ENCODE measurements around the gene ESRRA. TPM values are rescaled to one million over a fixed set of nuclear protein-coding genes. Genes with fewer than 3 reads are reported as not detected.

The ESRRA gene
- polyA plus RNA-seq, 1 donor from 2014 or later = 29.0 TPM

DNA sequence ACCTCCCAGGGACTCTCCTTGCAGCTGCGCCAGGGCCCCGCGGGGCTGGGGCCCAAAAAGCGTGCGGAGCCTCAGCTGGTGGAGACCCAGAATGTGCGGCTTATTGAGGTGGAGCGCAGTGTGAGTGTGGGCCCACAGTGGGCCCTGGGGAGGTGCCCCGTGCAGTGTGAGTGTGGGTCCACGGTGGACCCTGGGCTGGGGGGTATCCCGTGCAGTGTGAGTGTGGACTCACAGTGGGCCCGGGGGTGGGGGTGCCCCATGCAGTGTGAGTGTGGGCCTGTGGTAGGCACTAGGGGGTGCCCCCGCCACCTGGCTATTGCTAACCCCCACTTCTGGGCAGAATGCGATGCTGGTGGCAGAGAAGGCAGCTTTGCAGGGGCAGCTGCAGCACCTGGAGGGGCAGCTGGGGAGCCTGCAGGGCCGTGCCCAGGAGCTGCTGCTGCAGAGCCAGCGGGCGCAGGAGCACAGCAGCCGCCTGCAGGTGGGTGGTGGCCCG is 45.9 kb downstream of the ESRRA start:
- Histone ChIP-seq H4K20me1 (ENCODE audit: insufficient read depth) (no peaks in the 10 kb centered on the region), H3K9ac (ENCODE audit: low read length) (no peak overlapping the region), H3K4me3 (ENCODE audit: low read length) (no peak overlapping the region), H3K79me2 (replicated peaks; ENCODE audit: insufficient read depth, low read length) (no peaks in the 10 kb centered on the region), H3K9me3 (ENCODE audit: low read length) (no peaks in the 10 kb centered on the region), H2AFZ (ENCODE audit: low read depth, low read length) (no peak overlapping the region), H3K27me3 (ENCODE audit: insufficient read depth, low read depth, low read length) (no peaks in the 10 kb centered on the region), H3K4me2 (ENCODE audit: low read length) (no peak overlapping the region), H3K36me3 (ENCODE audit: insufficient read depth, low read length) (no peaks in the 10 kb centered on the region), H3K27ac (ENCODE audit: low read length) (no peak overlapping the region), H3K9me2 (ENCODE audit: insufficient read depth, low read length) (no peaks in the 10 kb centered on the region), H3F3A (ENCODE audit: insufficient read depth, low read length, poor library complexity, severe bottlenecking) (no peaks in the 10 kb centered on the region)
- no peak for TF ChIP-seq RAD21 (conservative IDR thresholded peaks at IDR 0.05)
- TF ChIP-seq MXI1 (conservative IDR thresholded peaks at IDR 0.05; ENCODE audit: poor library complexity, severe bottlenecking) = no peak
- TF ChIP-seq TAF1 (IDR thresholded peaks at IDR 0.05; ENCODE audit: low read depth) = no peak
- TF ChIP-seq, protein P1, sequence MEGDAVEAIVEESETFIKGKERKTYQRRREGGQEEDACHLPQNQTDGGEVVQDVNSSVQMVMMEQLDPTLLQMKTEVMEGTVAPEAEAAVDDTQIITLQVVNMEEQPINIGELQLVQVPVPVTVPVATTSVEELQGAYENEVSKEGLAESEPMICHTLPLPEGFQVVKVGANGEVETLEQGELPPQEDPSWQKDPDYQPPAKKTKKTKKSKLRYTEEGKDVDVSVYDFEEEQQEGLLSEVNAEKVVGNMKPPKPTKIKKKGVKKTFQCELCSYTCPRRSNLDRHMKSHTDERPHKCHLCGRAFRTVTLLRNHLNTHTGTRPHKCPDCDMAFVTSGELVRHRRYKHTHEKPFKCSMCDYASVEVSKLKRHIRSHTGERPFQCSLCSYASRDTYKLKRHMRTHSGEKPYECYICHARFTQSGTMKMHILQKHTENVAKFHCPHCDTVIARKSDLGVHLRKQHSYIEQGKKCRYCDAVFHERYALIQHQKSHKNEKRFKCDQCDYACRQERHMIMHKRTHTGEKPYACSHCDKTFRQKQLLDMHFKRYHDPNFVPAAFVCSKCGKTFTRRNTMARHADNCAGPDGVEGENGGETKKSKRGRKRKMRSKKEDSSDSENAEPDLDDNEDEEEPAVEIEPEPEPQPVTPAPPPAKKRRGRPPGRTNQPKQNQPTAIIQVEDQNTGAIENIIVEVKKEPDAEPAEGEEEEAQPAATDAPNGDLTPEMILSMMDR (IDR thresholded peaks at IDR 0.05; ENCODE audit: poor library complexity, severe bottlenecking) = no peak
- TF ChIP-seq, protein P2, sequence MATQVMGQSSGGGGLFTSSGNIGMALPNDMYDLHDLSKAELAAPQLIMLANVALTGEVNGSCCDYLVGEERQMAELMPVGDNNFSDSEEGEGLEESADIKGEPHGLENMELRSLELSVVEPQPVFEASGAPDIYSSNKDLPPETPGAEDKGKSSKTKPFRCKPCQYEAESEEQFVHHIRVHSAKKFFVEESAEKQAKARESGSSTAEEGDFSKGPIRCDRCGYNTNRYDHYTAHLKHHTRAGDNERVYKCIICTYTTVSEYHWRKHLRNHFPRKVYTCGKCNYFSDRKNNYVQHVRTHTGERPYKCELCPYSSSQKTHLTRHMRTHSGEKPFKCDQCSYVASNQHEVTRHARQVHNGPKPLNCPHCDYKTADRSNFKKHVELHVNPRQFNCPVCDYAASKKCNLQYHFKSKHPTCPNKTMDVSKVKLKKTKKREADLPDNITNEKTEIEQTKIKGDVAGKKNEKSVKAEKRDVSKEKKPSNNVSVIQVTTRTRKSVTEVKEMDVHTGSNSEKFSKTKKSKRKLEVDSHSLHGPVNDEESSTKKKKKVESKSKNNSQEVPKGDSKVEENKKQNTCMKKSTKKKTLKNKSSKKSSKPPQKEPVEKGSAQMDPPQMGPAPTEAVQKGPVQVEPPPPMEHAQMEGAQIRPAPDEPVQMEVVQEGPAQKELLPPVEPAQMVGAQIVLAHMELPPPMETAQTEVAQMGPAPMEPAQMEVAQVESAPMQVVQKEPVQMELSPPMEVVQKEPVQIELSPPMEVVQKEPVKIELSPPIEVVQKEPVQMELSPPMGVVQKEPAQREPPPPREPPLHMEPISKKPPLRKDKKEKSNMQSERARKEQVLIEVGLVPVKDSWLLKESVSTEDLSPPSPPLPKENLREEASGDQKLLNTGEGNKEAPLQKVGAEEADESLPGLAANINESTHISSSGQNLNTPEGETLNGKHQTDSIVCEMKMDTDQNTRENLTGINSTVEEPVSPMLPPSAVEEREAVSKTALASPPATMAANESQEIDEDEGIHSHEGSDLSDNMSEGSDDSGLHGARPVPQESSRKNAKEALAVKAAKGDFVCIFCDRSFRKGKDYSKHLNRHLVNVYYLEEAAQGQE (IDR thresholded peaks at IDR 0.05; ENCODE audit: borderline replicate concordance) = no peak
- no peak for TF ChIP-seq POLR2AphosphoS5 (IDR thresholded peaks at IDR 0.05)

DNA sequence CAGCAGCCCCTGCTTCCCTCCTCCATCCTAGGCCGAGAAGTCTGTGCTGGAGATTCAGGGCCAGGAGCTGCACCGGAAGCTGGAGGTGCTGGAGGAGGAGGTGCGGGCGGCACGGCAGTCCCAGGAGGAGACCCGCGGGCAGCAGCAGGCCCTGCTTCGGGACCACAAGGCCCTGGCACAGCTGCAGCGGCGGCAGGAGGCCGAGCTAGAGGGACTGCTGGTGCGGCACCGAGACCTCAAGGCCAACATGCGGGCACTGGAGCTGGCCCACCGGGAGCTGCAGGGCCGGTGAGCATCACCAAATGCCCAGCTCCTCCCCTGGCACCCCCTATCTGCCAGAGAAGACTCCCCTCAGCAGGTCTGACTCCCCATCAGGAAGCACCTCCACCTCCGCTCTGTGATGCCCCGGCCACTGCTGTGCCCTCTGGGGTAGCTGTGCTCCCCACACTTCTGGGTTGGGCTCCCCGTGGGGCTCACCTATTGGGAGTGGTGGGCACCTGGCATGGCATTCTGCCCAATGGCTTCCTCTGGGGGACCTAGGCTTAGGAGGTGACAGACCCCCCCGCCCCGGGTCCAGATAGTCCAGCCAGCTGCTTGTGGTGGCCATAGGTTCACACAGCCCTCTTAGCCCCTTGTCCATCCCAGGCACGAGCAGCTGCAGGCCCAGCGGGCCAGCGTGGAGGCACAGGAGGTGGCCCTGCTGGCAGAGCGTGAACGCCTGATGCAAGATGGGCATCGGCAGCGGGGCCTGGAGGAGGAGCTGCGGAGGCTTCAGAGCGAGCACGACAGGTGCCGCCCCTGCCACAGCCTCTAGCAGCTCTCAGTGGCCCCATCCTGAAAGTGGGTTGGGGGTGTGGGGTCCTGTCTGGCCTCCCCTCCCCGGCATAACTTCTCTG is 47.0 kb downstream of the ESRRA start:
- Histone ChIP-seq H3K9me3 (ENCODE audit: low read length) (no peaks in the 10 kb centered on the region), H4K20me1 (ENCODE audit: insufficient read depth) (no peaks in the 10 kb centered on the region), H3K36me3 (ENCODE audit: insufficient read depth, low read length) (no peaks in the 10 kb centered on the region), H3K79me2 (replicated peaks; ENCODE audit: insufficient read depth, low read length) (no peaks in the 10 kb centered on the region), H3K27ac (ENCODE audit: low read length) (no peak overlapping the region), H2AFZ (ENCODE audit: low read depth, low read length) (no peak overlapping the region), H3F3A (ENCODE audit: insufficient read depth, low read length, poor library complexity, severe bottlenecking) (no peaks in the 10 kb centered on the region), H3K9ac (ENCODE audit: low read length) (no peak overlapping the region), H3K4me2 (ENCODE audit: low read length) (no peak overlapping the region), H3K9me2 (ENCODE audit: insufficient read depth, low read length) (no peaks in the 10 kb centered on the region), H3K4me3 (ENCODE audit: low read length) (no peak overlapping the region), H3K27me3 (ENCODE audit: insufficient read depth, low read depth, low read length) (no peaks in the 10 kb centered on the region)
- TF ChIP-seq EZH2 (IDR thresholded peaks at IDR 0.05; ENCODE audit: borderline replicate concordance, insufficient read depth, low read length, poor library complexity, severe bottlenecking) = no peak
